NB4 (cell line): ENCODE data around the gene EDC4.
A peak's percentile ranks its signal among the peaks of the same experiment; 100 is the strongest.

Source experiments
- DNase-seq: peaks from one replicate; pipeline ENCODE4 v3.0.0; 2010; ENCODE audit warnings: low read depth
- H3K4me3 ChIP-seq: one replicate; pipeline ENCODE4 v1.5.1; 2011; ENCODE audit warnings: mild to moderate bottlenecking, low read depth, low read length, moderate library complexity
- MYC ChIP-seq: IDR thresholded peaks from 2 replicates; pipeline ENCODE4 v1.6.1; 2011; ENCODE audit warnings: low read depth, low read length
- POLR2A ChIP-seq: IDR thresholded peaks from 2 replicates; pipeline ENCODE4 v1.6.1; 2011; ENCODE audit warnings: mild to moderate bottlenecking; ENCODE audit not compliant: insufficient read length; ENCODE audit errors: extremely low read depth
- TF ChIP-seq, protein P1 (sequence below): IDR thresholded peaks from 2 replicates; pipeline ENCODE4 v1.6.1; 2011; ENCODE audit warnings: low read depth, low read length
- TF ChIP-seq, protein P2 (sequence below): IDR thresholded peaks from one replicate; pipeline ENCODE4 v1.5.1; 2012; ENCODE audit warnings: low read depth, low read length

Gene EDC4

DNA sequence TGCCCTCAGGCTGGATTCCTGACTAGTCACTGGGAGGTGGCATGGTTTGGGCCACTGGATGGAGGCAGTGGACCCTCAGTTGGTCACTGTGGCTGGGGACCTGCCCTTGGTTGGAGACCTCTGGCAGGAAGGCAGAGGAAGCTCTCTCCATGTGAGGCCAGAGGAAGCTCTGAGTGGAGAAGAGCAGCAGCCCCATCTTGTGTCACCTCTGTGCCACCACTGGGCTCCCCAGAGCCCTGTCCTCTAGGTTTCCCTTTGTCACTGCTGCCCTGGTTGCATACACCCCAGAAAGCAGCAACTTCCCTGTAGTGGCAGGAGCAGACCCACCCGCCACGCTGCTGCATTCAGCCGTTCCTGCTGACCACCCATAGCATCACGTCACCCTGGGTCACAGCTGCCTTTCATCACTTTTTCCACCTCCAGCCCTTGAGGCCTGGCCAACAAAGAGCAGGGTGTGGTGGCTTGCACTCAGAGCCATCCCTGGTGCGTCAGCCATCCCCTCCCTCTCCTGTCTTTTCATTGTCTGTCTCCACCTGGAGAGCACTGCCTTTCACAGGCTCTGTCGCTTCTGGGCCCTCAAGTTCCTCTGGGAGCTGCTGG lies 46.9 kb downstream of the EDC4 start:
- DNase-seq, result no peak
- no peak overlapping the region for H3K4me3 ChIP-seq
- TF ChIP-seq, protein P1, sequence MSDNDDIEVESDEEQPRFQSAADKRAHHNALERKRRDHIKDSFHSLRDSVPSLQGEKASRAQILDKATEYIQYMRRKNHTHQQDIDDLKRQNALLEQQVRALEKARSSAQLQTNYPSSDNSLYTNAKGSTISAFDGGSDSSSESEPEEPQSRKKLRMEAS, result no peak
- TF ChIP-seq, protein P2, sequence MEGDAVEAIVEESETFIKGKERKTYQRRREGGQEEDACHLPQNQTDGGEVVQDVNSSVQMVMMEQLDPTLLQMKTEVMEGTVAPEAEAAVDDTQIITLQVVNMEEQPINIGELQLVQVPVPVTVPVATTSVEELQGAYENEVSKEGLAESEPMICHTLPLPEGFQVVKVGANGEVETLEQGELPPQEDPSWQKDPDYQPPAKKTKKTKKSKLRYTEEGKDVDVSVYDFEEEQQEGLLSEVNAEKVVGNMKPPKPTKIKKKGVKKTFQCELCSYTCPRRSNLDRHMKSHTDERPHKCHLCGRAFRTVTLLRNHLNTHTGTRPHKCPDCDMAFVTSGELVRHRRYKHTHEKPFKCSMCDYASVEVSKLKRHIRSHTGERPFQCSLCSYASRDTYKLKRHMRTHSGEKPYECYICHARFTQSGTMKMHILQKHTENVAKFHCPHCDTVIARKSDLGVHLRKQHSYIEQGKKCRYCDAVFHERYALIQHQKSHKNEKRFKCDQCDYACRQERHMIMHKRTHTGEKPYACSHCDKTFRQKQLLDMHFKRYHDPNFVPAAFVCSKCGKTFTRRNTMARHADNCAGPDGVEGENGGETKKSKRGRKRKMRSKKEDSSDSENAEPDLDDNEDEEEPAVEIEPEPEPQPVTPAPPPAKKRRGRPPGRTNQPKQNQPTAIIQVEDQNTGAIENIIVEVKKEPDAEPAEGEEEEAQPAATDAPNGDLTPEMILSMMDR, result peak; percentile 26

DNA sequence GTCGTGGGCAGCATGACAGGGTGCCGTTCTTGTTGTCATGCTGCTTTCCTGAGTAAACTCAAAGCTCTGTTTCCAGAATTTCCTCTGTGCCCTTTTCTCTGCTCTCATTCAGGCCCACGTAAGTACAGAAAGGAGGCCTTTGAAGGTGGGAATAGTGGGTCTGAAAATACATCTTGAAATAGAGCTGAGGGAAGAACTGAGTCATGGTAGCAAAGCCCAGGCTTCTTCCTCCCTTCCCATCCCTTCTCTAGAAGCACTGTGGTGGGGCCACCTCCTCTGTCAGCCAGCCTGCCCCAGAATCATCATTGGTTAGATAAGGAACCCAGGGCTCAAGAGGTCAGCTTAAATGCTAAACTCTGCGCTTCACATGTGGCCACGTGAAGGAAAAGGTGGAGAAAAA lies 49.4 kb downstream of the EDC4 start:
- no peak for DNase-seq
- TF ChIP-seq, protein P1, result no peak
- TF ChIP-seq, protein P2, result no peak
- no peak for TF ChIP-seq MYC
- TF ChIP-seq POLR2A, result no peak
- no peak overlapping the region for H3K4me3 ChIP-seq

DNA sequence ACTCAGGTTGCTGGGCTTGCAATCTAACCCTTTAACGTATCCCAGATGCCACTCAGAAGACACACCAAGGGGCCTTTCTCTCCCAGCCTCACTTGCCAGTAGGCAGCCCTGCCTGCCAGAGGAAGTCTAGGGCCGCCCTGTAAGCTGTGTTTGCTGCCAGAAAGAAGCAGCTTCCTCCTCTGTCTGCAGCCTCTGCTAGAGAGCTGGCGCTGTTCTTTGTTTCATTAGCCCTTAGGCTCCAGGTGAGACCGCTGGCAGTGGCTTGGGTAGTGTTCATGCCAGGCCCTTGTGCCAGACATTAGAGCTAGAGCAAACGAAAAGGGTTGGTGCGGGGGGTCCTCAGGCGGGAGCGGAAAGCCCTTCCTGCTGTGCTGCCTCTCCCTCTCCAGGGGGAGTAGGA lies 49.9 kb downstream of the EDC4 start:
- DNase-seq, result no peak
- TF ChIP-seq MYC, result no peak
- TF ChIP-seq, protein P2, result no peak
- no peak for TF ChIP-seq POLR2A
- TF ChIP-seq, protein P1, result no peak
- no peak overlapping the region for H3K4me3 ChIP-seq

DNA sequence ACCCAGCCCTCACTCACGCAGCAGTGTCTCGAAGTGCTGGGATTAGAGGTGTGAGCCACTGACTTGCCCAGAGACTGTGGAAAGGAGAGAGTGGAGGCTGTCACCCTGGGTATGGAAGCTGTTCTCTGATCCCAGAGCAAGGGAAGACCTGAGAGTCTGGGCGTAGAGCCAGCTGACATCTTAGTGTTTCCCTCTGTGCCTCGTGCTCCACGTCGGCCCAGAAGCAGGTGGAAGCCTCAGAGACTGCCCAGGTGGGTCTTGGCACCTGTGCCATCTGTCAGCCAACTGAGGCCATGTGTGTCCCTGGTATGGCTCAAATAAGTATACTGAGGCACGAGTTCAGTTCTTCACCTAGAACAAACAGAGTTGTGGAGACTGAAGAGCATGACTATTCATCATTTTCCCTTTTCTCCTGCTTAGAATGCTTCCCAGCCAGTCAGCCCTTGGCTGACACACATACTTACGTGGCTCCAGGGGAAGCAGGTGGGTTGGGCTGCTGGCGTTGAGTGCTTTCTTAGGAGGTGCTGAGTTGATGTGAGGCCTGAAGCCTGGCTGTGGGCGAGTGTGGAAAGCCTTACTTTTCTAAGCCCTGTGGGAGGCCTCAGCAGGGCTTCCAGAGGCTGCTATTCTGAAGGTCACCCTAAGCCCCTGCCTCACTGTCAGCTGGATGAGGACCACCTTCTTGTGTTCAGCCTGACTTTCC lies 50.7 kb downstream of the EDC4 start:
- DNase-seq, result no peak
- H3K4me3 ChIP-seq, result no peak overlapping the region
- TF ChIP-seq, protein P2, result no peak
- TF ChIP-seq MYC (no peak), POLR2A (no peak)
- TF ChIP-seq, protein P1, result no peak

DNA sequence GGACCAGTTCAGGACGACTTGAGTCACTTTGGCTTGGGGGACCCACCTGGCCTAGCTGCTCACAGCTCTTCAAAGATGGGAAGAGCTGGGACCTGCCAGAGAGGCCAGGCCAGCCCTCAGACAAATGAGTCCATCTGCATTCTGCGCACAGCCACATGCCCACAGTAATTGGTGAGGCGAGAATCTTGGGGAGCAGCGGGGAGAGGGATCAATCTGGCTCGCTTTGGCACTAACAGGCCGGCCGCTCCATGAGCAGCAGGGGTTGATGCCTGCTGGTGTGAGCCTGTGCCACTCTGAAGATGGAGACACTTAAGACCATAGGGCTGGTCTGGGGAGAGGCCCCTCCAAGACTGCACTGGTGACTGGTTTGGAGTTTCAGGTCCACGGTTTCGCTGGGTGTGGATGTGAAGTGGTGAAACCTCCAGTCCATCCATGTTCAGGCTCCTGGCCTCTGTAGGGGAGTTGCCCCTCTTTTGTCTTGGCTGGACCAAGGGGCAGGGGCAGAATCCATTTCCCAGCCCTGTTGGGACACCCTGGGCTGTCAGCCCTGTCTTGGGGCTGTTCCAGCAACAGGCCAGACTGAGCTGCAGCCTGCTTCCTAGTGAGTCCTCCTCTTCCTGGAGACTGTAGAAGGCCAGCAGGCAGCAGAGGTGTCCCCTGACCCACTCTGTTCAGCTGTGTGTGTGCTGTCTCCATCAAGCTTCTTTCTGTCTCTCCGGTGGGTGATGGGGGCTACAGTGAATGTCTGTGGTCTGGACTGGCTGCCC lies 51.5 kb downstream of the EDC4 start:
- TF ChIP-seq POLR2A (no peak), MYC (no peak)
- TF ChIP-seq, protein P2, result no peak
- TF ChIP-seq, protein P1, result no peak
- DNase-seq, result no peak
- H3K4me3 ChIP-seq, result no peak overlapping the region
